ENCODE data around the gene NEK1.

DNA sequence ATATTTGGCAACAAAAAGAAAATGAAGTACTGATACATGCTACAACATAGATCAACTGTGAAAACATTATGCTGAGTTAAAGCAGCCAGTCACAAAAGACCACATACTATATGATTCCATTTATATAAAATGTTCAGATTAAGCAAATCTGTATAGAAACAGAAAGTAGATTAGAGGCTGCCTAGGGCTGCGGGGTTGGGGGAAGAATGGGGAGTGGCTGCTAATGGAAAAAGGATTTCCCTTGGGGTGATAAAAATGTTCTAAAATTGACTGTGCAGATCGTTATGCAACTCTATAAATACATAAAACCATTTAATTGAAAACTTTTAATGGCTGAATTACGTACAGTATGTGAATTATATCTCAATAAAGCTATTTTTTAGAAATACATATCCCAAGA is 46.8 kb downstream of the NEK1 start:
- TF ChIP-seq, protein P1, sequence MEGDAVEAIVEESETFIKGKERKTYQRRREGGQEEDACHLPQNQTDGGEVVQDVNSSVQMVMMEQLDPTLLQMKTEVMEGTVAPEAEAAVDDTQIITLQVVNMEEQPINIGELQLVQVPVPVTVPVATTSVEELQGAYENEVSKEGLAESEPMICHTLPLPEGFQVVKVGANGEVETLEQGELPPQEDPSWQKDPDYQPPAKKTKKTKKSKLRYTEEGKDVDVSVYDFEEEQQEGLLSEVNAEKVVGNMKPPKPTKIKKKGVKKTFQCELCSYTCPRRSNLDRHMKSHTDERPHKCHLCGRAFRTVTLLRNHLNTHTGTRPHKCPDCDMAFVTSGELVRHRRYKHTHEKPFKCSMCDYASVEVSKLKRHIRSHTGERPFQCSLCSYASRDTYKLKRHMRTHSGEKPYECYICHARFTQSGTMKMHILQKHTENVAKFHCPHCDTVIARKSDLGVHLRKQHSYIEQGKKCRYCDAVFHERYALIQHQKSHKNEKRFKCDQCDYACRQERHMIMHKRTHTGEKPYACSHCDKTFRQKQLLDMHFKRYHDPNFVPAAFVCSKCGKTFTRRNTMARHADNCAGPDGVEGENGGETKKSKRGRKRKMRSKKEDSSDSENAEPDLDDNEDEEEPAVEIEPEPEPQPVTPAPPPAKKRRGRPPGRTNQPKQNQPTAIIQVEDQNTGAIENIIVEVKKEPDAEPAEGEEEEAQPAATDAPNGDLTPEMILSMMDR (conservative IDR thresholded peaks at IDR 0.05; ENCODE audit: low read depth, low read length), result no peak
- no peak for TF ChIP-seq MXI1 (IDR thresholded peaks at IDR 0.05; ENCODE audit: borderline replicate concordance, low read depth, low read length)
- TF ChIP-seq POLR2A (IDR thresholded peaks at IDR 0.05; ENCODE audit: low read depth, low read length), result no peak

Data from IMR-90 (cell line).